IPS DF 4.7 (cell line): ENCODE data around the gene PADI2.

ENCODE experiments used
- DNase-seq: peaks from one replicate; pipeline ENCODE4 v3.0.0-alpha.2; 2013; ENCODE audit warnings: low spot score; ENCODE audit errors: extremely low read depth

The PADI2 gene

DNA sequence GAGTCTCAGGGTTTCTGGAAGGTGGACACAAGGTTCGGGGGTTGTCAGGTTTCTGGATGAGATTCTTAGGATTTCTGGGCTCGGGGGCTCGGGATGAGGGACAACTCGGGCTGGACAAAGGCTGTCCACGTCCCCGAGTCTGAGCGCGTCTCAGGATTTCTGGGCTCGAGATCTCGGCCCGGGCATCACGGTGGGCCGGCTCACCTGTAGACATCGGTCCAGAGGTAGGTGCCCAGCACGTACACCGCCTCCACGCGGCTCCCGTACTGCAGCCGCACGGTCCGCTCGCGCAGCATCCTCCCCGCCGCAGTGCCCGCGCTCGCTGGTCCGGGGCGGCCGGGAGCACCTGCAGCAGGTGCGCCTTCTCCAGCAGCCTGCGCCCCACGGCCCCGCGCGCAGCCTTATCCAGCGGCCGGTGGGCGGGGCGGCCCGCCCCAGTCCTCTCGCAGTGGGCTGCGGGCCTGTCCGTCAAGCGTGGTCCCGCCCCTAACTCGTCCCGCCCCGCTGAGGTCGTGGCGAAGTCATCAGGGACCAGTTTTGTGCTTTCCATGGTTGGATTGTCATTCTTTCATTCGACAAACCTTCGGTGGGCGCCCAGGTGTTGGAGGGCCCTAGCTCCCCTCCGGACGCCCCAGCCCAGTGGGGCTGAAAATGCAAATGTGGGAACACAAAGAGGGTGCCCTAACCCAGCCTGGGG is at the start of gene PADI2:
PADI2 (minus strand) TSS at position 376 of the 697 bp plus-strand sequence; CDS start at position 296, 80 bp downstream.
- no peak for DNase-seq

DNA sequence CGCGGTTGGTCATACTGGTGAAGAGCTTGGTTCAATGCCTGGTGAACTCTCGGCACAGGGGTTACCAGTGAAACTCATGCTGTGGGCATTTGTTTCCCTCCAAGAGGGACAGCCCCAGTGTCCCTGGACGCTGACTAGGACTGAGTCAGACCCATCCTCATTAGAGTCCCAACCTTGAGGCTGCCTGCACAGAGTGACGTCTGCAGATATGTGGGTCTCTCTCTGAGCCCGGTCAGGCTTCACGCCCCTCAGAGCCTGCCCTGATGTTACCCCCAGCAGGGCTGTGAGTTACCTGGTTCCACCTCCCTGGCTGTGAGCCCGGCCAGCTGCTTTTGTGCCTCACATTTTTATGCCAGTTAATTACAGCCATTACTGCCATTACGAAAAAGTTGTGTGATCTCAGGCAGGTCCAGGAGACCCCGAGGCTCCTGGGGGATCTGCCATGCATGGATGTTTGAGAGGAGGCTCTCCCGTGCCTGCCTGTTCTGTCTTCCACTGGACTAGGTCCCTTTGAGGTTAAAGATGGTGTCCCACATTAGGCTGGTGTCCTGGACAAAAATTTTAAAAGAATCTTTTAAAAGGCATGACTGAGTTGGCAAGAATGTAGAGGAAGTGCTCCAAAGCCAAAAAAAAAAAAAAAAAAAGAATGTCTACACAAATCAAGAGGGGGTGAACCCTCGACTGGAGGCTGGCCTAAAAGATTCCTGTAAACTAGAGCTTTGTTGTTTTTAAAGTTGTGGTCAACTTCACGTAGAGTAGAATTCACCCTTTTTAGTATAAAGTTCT is 49.0 kb upstream of the PADI2 start:
- DNase-seq: no peak

DNA sequence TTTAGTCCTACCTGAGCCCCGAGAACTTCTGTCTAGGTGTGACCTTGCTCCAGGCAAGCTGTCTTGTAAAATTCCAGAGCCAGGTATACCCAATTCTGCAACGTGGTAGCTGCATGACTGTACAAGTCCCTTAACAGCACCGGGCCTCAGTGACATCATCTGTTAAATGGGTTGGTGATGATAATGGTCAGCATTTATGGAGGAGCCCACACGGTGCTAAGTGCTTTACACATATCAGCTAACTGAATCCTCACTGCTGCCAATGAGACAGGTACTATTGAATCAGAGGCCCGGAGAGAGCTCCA is 48.5 kb upstream of the PADI2 start:
- DNase-seq: no peak

DNA sequence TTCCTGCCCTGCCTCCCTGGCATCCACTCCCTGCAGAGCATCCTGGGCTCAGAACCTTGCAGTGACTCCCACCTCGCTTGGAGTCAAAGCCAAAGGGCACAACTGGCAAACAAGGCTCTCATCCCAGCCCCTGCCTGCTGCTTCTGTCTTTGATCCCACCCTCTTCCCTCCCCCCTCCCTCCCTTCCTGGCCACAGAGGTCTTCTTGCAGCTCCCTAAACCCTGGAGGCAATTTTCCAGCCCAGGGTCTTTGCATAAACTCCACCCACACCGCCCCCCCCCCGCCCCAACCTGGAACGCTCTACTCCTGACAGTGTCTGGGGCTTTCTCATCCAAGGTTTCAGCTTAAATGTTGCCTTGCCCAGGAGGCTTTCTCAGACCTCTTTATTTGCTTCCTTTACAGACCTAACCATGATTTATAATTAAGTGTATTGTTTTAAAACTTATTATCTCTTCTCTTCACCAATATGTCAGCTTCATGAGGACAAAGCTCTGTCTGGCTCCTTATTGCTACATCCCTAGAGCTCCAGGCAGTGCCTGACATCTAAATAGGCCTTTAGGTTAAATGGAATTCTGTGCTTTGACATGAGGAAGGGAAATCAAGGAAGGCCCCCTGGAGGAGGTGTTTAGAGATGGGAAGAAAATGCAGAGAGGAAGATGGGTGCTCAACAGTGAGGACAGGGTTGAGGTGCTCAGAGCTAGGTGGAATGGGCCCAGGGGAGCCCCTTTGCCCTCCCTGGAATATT is 48.0 kb upstream of the PADI2 start:
- DNase-seq: no peak

DNA sequence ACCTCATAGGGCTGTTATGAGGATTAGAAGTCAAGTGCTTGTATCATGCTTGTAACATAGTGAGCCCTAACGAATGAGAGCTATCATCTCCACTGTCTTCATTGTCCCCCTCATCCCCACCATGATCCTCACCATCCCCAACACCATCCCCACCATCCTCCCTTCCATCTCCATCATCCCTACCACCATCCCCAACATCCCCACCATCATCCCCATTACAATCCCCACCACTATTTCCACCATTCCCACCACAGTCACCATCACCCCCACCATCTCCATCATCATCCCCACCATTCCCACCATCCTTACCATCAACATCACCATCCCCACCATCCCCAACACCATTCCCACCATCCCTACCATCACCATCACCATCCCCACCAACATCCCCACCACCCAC is 46.6 kb upstream of the PADI2 start:
- no peak for DNase-seq

DNA sequence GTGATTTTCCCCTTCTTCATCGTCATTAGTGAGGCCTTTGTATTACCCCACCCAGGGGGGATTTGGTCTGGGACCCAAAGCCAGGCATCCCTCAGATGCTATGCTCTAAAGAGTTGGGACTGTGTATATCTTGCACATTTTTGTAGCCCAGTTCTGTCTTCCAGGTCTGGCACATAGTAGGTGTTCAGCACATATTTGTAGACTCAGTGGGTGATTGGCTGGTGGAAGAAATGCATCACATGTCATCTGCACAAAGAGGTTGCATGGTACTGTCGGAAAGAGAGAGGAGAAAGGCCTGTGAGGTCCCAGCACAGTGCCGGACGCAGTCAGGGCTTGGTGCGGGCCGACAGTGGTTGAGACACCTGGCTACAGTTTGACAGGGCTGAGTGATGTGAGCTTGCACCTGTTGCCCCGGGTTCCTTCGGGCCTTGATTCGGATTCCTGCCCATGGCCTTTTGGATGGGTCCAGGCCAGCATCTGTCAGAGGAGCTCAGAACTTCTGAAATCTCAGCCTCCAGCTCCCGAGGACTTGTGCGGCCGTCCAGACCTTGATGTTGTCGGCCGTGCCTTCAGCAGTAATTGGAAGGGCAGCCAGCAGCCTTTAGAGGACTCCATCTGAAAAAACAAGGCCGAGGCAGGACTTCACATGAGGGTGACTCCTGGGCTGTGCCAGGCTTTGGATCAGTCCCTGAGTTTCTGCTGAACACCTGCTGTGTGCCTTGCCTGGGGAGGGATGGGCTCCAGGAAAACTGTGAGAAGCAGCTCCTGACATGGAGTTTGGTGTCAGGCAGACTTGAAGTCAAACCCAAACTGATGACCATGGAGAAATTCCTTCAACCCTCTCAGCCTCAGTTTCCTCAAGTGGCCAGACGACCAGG is 44.8 kb upstream of the PADI2 start:
- DNase-seq: no peak

DNA sequence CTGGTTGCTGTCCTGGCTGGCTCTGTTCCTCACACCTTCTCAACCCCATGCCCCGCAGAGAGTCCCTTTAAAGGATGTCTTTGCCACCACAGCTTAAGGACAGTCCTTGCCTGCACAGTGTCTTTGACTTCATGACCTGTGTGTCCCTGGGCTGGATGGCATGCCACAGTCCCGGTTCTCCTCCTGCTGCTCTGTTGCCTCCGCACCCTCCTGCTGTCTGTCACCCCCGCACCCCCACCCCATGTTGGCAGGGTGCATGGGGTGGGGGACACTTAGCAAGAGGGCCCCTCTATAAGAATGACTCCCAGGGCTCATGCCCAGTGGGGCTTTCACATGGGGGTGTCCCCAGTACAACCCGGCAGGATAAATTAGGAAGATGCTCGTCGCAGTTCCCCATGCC is 44.1 kb upstream of the PADI2 start:
- DNase-seq: no peak

DNA sequence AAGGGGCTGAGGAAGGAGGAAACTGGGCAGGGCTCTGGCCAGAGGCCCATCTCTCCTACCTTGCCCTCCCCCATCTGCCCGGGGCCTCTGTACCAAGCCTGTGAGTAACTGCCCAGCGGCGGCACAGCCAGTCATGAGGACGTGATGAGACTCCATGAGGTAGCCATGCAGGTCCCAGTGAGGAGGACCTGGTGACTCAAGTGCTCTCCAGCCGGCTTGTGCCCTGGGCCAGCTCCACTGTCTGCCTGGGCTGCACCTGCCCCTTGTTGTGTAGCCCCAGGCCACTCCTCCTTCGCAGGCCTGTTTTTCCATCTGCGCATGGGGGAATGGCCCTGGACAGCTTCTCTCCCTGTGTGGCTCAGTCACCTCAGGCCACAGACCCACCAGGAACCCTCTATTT is 43.7 kb upstream of the PADI2 start:
- no peak for DNase-seq

DNA sequence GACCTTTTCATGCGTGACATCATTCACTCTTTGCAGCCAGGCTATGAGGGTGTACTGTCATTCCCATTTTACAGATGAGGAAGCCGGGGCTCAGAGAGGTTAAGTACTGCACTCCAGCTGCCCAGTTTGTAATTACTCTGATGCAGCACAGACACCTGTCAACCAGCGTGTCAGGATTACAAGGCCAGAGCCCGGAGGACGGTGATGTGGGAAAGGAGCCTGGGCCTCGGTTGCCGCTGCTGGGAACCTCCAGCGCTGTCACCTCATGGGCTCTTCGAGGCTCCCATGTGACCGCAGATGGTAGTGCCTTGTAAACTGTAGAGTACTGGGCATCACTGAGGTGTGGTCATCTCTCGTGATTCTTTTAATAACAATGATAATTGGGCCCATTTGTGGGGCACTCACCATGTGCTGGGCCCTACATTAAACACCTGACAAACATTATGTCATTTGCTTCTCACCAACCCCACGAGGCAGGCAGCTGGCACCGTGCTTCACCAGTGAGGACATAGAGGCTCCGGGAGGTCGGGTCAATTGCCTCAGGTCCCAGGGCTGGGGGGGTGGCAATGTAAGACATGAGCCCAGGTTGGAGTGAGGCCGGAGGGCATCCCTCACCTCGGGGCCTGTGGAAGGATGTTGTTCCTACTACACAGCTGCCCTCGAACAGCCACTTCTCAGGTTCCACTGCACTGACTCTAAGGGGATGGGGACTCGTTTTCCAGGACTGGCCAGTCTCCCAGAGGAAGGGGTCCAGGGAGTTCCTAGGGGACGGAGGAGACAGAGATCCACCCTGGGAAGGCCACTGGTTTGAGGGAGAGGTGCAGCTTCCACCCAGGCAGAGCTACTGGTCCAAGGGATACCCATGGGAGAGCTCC is 42.9 kb upstream of the PADI2 start:
- no peak for DNase-seq

DNA sequence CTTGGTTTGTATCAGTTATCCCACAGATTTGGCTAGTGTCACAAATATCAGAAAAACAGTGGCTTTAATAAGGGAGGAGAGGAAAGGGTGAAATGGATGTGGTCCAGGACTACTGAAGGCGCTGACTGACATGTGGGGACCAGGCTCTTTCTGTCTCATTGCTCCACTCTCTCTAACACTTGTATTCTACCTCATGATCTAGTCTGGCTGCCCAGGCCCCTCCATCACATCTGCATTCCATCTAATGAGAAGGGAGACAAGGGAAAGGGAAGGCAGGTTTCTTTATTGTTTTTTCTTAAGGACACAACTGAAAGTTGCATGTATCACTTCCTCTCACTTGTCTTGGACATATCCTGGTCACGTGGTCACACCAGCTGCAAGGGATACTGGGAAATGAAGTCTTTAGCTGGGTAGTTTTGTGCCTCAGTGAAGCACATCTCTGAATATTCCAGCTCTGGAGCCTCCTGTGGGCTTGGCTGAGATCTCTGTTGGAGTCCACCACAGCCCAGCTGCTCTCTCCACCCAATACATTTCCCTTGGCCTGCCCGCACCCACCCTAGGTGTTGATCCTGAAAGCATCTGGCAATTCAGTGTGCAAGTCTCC is 42.0 kb upstream of the PADI2 start:
- DNase-seq: no peak

DNA sequence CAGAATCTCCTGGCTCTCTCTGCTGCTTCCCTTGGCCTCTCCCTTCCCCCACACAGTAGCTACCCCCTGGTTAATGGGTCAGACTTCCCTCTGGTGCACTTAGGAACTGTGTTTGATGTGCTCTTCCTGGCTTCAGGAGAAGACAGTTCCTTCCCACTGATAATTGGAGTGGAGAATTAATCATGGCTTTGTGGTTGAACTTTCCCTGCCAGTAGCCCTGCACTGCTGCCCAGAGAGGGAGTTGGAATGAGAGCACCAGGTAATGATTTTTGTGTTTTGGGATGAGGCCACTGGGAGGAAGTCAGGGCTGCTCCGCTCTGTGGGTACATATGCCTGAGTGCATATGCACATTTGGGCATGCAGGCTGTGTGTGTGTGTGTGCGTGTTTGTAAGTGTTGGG is 39.7 kb upstream of the PADI2 start:
- no peak for DNase-seq

DNA sequence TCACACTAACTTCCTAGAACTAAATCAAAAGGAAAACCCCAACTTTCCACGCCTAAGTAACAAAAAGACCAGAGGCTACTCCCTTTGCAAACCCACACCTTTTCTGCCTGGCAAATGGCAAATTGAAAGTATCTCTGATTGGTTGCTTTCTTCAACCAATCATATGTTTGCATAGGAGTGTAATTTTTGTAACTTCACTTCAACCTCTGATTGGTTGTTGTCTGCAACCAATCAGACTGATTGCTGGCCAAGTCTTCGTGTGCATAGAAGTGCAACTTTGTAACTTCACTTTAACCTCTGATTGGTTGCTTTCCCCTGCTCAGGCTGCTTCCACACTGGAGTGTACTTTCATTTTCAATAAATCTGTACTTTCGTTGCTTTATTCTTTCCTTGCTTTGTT is 36.9 kb upstream of the PADI2 start:
- DNase-seq: no peak

DNA sequence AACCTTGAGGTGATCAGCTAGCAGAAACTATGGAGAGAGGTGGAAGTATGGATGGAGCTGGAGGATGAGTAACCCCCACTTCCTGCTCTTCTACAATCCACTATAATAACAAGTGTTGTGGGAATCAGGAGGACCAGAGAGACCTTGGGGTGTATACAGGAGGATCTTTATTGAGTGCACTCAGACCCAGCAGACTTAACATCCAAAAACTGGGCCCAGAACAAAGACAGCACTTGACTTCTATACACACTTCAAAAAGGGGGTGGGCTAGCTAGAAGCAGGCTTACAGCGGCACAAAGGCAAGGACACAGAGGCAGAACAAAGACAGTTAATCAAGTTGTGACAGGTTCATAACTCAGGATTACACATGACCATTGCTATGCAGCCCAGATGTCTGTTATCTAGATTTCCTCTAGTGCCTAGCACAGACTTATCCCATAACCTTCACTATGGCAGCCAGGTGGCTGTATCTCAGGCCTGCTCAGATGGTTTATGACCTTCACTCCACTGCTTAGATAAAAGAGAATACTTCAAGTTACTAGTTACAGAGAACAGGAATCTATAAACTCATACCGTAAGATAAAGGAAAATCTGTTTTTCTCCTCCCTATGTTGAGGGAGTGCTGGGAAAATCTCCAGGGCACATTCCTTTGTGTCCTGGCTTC is 36.1 kb upstream of the PADI2 start:
- DNase-seq: no peak

DNA sequence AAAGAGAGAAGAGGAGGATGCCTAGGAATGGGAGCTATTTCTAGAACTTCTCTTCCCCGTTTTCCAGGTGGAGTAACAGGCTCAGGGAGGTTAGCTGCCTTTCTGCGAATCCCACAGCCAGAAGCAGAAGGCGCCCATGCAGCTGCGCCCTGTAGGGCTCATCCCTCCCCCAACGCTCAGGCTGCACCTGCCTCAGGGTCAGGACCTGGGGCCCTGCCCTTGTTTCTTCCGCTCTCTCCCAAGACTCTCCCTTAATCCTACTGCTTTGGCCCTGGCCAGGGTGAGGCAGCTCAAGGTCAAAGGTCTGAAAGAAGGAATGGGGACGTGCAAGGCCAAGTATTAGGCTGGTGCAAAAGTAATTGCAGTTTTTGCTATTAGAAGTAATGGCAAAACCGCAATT is 30.5 kb upstream of the PADI2 start:
- DNase-seq: no peak

DNA sequence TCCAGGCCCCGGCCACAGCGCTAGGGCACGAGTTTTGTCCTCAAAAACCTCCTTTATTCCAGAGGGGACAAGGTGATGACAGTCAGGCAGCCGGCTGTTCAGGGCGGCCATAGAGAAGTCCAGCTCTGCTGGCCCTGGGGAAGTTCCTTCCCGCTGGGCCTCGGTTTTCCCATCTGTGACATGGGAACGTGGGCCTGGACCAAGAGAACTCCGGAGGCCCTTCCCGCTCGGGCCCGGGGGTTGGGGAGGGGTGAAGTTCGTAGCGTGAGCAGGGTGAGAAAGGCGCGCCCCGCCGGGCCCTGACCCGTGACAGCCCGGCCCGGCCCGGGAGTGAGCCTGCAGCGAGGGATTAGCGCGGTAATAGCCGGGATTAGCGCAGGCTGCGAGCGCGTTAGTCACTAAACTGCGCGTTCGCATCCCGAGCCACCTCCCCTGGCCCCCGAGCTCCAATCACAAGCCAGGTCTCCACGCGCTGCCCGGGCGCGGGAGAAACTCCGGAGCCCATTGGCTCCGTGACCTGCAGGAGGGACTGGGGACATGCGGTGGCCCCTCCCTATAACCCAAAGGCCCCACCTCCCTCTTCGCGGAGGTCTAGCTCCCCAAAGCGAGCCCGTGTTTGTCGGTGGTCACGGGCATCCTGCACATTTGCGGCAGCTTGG is 29.8 kb upstream of the PADI2 start:
- DNase-seq: no peak

DNA sequence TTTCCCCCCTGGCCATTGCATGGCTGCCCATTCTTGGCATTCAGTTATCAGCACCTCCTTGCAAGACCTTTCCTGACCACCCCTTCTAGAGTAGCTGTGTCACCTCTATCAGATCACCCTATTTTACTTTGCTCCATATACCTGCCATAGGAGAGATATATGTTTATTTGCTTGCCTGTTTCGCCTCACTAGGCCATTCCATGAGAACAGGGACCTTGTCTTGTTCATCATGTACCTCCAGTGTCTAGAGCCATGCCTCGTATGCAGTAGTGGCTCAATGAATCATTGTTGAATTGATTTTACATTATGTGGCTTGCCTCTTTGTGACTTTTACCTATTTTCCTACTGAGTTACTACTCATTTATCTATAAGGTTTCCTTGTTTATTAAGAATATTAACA is 26.4 kb upstream of the PADI2 start:
- no peak for DNase-seq

DNA sequence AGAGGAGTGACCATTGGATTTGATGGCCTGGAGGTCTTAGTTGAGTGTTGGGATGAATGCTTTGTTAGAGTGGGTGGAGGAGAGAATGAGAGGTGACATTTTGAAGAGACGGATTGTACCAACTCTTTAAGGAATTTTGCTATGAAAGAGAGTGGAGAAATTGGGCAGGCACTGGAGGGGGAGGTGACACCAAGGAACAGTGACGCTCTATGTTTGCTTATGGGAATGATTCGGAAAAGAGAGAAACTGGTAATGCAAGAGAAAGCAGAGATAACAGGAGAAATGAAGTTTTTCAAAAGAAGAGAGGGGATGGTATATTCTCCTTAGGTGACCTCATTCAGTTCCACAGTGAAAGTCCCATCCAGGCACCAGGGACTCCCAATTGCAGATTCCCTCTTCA is 24.5 kb upstream of the PADI2 start:
- no peak for DNase-seq

DNA sequence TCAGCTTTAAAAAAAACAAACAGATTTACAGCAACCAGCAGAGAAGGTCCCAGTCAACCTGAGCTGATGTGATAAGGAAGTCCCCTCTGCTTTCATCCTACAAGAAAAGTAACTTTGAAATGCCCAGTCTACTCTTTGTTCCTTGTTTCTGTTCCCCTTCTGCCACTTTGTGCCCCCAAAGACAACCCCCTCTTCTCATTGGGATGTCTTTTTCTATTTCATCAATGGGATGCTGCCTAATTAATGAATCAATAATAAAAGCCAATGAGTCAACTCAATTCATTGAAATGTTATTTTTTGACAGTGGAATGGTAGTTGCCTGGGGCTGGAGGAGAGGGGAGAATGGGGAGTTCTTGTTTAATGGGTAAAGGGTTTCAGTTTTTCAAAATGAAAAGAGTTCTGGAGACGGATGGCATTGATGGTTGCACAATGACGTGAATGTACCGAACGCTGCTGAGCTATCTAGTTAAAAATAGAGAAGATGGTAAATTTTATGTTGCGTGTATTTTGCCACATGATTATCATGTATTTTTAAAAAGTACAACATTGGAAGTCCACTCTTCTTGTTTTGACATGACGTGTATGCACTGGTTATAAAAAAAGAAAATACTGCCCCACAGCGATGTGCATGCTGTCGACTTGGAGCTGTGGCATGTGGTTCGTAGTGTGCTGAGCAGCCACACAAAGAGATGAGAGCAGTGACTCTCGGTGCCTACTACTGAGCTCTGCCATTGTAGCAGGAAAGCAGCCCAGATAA is 22.4 kb upstream of the PADI2 start:
- no peak for DNase-seq
